Panc1 (cell line): ENCODE data around the gene EPB41L5. TPM values are rescaled to one million over a fixed set of nuclear protein-coding genes. Genes with fewer than 3 reads are reported as not detected.

Source experiments
- ATAC-seq: fragments of 200-7000 bp; cut with Tn5 transposase; 2 replicates; pipeline ENCODE4 v1.9.1; 2020; ENCODE audit warnings: mild to moderate bottlenecking, moderate library complexity
- BruUV-seq: library from RNA; stranded (reverse); fragments of 400-500 nt; replicated peaks from 2 replicates; lab custom pipeline; 2021; lab: Mats Ljungman, UMichigan
- CTCF ChIA-PET: fragments of 300-600 bp; sonication (Branson Sonifier 250); formaldehyde crosslinking; loops from one replicate; lab custom pipeline; 2022; ENCODE audit warnings: antibody characterized with exemption; lab: Charles Lee
- POLR2A ChIA-PET: fragments of 300-600 bp; sonication (Branson Sonifier 250); formaldehyde crosslinking; loops from one replicate; lab custom pipeline; 2022; ENCODE audit warnings: antibody characterized with exemption; lab: Charles Lee
- DNase-seq: peaks from one replicate; pipeline ENCODE4 v3.0.0-alpha.2; 2010; ENCODE audit warnings: low read depth, low spot score
- H3K27ac ChIP-seq: 2 replicates; pipeline ENCODE4 v1.5.1; 2011; ENCODE audit warnings: mild to moderate bottlenecking, low read length, inconsistent platforms
- H3K27me3 ChIP-seq: fragments of 200-500 bp; sonication (Bioruptor generic); 2 replicates; pipeline ENCODE4 v1.6.0; 2014; ENCODE audit warnings: low read length, inconsistent platforms; ENCODE audit not compliant: control insufficient read depth, insufficient read depth
- H3K36me3 ChIP-seq: fragments of 200-500 bp; sonication (Bioruptor generic); 2 replicates; pipeline ENCODE4 v1.5.1; 2014; ENCODE audit warnings: inconsistent platforms, mild to moderate bottlenecking, low read length, moderate library complexity; ENCODE audit not compliant: control insufficient read depth, insufficient read depth
- H3K4me1 ChIP-seq: 2 replicates; pipeline ENCODE4 v1.5.1; 2011; ENCODE audit warnings: inconsistent platforms, mild to moderate bottlenecking, low read length, moderate library complexity; ENCODE audit not compliant: control insufficient read depth, insufficient read depth
- H3K4me3 ChIP-seq, 2 experiments: 2 replicates each; pipeline ENCODE4 v1.5.1; 2011 to 2012; ENCODE audit warnings: low read depth in 2 of 2, low read length in 2 of 2, mild to moderate bottlenecking in 2 of 2, inconsistent platforms in 1 of 2, moderate library complexity in 1 of 2
- H3K9me3 ChIP-seq: fragments of 200-500 bp; sonication (Bioruptor generic); 2 replicates; pipeline ENCODE4 v1.5.1; 2014; ENCODE audit warnings: low read depth, mild to moderate bottlenecking, inconsistent platforms, low read length, moderate library complexity; ENCODE audit not compliant: control insufficient read depth, insufficient read depth
- POLR2AphosphoS5 ChIP-seq: IDR thresholded peaks from 2 replicates; pipeline ENCODE4 v1.6.1; 2012; ENCODE audit warnings: mild to moderate bottlenecking, low read depth, low read length, moderate library complexity
- SIN3A ChIP-seq: IDR thresholded peaks from 2 replicates; pipeline ENCODE4 v1.6.1; 2012; ENCODE audit warnings: low read depth, mild to moderate bottlenecking, low read length, moderate library complexity, borderline replicate concordance; ENCODE audit not compliant: insufficient read depth
- TCF7L2 ChIP-seq: IDR thresholded peaks from 2 replicates; pipeline ENCODE4 v1.6.1; 2011; ENCODE audit warnings: mild to moderate bottlenecking, low read depth, low read length, inconsistent platforms
- in situ Hi-C: cut with HindIII; loops from 2 replicates; pipeline ENCODE4 v1.10.0; 2016; ENCODE audit warnings: low sequenced_read_pairs, low pct_unique_long_range_greater_than_20kb
- intact Hi-C: fragments of 100-400 bp; cut with micrococcal nuclease; formaldehyde crosslinking; loops from one replicate; pipeline ENCODE4 v1.10.0; 2022; ENCODE audit not compliant: unreplicated experiment
- total RNA-seq: library from RNA; stranded (reverse); gene quantifications from one replicate; pipeline ENCODE4 v1.2.1, GENCODE V29; 2021; ENCODE audit not compliant: unreplicated experiment
- TF ChIP-seq, protein P1 (sequence below), 2 experiments: IDR thresholded peaks; 2 replicates each; pipeline ENCODE4 v1.6.1; 2011 to 2012; ENCODE audit warnings: low read depth in 2 of 2, control low read depth in 1 of 2, low read length in 1 of 2, mild to moderate bottlenecking in 1 of 2, moderate library complexity in 1 of 2; ENCODE audit not compliant: insufficient read depth in 1 of 2
- TF ChIP-seq, protein P2 (sequence below): fragments of 450-650 bp; IDR thresholded peaks from 2 replicates; pipeline ENCODE4 v1.5.1; 2017; ENCODE audit warnings: mild to moderate bottlenecking

Gene EPB41L5
- total RNA-seq, 1 experiment from 2014 or later = 42.2 TPM

DNA sequence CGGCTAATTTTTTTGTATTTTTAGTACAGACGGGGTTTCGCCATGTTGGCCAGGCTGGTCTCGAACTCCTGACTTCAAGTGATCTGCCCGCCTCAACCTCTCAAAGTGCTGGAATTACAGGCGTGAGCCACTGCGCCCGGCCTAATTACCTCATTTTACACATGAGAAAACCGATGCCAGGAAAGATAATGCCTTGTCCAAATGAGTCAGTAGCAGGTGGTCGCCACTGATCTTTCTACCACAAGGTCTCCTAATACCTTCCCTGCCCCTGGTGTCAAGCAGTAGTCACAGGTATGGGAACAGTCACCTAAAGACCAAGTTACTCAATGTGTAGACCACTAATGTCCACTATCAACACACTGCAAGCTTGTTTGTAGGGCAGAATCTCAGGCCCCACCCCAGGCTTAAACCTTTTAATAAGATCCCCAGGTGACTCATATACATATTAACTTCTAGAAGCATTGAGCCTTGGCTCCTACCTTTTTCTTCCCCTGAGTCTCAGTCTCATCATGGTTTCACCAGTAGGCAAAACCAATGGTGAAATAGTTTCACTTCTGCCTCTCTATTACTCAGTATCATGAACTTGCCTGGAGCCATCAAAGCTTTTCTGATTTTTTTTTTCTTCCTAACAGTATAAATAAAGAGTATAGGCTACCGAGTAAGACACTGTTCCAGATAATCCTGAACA is 6.9 kb upstream of the EPB41L5 start:
- in situ Hi-C loops = no loop called here
- no peak for TF ChIP-seq SIN3A
- TF ChIP-seq TCF7L2 = no peak
- no peak for TF ChIP-seq POLR2AphosphoS5
- TF ChIP-seq, protein P1, sequence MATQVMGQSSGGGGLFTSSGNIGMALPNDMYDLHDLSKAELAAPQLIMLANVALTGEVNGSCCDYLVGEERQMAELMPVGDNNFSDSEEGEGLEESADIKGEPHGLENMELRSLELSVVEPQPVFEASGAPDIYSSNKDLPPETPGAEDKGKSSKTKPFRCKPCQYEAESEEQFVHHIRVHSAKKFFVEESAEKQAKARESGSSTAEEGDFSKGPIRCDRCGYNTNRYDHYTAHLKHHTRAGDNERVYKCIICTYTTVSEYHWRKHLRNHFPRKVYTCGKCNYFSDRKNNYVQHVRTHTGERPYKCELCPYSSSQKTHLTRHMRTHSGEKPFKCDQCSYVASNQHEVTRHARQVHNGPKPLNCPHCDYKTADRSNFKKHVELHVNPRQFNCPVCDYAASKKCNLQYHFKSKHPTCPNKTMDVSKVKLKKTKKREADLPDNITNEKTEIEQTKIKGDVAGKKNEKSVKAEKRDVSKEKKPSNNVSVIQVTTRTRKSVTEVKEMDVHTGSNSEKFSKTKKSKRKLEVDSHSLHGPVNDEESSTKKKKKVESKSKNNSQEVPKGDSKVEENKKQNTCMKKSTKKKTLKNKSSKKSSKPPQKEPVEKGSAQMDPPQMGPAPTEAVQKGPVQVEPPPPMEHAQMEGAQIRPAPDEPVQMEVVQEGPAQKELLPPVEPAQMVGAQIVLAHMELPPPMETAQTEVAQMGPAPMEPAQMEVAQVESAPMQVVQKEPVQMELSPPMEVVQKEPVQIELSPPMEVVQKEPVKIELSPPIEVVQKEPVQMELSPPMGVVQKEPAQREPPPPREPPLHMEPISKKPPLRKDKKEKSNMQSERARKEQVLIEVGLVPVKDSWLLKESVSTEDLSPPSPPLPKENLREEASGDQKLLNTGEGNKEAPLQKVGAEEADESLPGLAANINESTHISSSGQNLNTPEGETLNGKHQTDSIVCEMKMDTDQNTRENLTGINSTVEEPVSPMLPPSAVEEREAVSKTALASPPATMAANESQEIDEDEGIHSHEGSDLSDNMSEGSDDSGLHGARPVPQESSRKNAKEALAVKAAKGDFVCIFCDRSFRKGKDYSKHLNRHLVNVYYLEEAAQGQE (IDR thresholded peaks at IDR 0.05; ENCODE audit: insufficient read depth in 1 of 2, low read depth in 2 of 2, low read length in 1 of 2) = no peak
- TF ChIP-seq, protein P2, sequence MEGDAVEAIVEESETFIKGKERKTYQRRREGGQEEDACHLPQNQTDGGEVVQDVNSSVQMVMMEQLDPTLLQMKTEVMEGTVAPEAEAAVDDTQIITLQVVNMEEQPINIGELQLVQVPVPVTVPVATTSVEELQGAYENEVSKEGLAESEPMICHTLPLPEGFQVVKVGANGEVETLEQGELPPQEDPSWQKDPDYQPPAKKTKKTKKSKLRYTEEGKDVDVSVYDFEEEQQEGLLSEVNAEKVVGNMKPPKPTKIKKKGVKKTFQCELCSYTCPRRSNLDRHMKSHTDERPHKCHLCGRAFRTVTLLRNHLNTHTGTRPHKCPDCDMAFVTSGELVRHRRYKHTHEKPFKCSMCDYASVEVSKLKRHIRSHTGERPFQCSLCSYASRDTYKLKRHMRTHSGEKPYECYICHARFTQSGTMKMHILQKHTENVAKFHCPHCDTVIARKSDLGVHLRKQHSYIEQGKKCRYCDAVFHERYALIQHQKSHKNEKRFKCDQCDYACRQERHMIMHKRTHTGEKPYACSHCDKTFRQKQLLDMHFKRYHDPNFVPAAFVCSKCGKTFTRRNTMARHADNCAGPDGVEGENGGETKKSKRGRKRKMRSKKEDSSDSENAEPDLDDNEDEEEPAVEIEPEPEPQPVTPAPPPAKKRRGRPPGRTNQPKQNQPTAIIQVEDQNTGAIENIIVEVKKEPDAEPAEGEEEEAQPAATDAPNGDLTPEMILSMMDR = no peak
- H3K4me1 ChIP-seq = no peaks in the 10 kb centered on the region
- ATAC-seq (no peak), DNase-seq (no peak)
- H3K27me3 ChIP-seq = no peaks in the 10 kb centered on the region
- H3K27ac ChIP-seq = no peak overlapping the region
- no peak overlapping the region for H3K4me3 ChIP-seq
- intact Hi-C loops = no loop called here
- no TSS peak for BruUV-seq
- POLR2A ChIA-PET = no interaction called here
- no peaks in the 10 kb centered on the region for H3K36me3 ChIP-seq
- no peaks in the 10 kb centered on the region for H3K9me3 ChIP-seq
- CTCF ChIA-PET = no interaction called here

DNA sequence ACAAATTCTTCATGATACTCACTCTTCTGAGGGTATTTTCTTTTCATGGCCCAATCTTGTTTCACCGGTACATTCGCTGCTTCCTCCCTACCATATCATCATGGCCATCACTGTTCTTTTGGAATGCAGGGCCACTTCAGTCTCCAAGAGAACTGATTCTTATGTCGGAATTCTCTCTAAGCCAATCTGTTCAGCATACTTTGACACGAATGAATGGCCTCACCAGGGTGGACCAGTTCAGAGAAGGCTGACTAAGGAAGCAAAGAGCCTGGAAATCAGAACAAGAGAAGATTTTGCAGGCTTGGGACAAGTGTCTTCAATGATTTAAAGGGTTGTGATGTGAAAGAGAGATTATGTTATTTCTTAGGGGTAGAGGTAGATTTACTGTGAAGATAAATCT is 5.0 kb upstream of the EPB41L5 start:
- Histone ChIP-seq H3K27me3 (no peaks in the 10 kb centered on the region), H3K36me3 (no peaks in the 10 kb centered on the region), H3K9me3 (no peaks in the 10 kb centered on the region), H3K27ac (no peak overlapping the region), H3K4me1 (no peaks in the 10 kb centered on the region), H3K4me3 (no peak overlapping the region)
- in situ Hi-C loops (no loop called here), intact Hi-C loops (no loop called here)
- no TSS peak for BruUV-seq
- TF ChIP-seq POLR2AphosphoS5 = no peak
- TF ChIP-seq, protein P2 = no peak
- CTCF ChIA-PET = no interaction called here
- no peak for DNase-seq
- POLR2A ChIA-PET = no interaction called here
- ATAC-seq = no peak
